HG03432 (cell line): Measurements from ENCODE around the gene CAVIN1.
"Not testable (repeated sequence)": the region's sequence is repeated elsewhere in the genome, so short reads cannot be mapped to it uniquely, and the experiment has no call there.

Experiments used
- ATAC-seq: cut with Tn5 transposase; IDR thresholded peaks from one replicate; pipeline ENCODE4 v1.9.1; 2021; ENCODE audit warnings: mild to moderate bottlenecking, moderate library complexity; ENCODE audit not compliant: unreplicated experiment

The CAVIN1 gene

DNA sequence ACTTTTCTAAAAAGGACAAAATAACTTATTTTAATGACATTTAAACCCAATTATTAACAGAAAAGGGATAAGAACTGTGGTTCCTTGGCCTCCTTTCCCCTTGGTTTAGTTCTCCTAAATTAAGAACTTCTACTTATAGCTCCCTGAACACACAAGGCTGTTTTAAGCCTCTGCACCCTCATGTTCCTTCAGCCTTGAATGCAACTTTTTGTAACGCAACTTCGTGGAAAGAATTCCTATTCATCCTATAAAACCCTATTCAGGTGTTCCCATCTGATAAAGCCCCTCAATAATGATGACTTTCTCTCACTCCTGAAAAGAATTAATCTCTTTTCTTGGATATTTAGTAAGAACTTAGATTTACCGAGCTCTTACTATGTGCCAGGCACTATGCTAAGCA, 41.2 kb downstream of the CAVIN1 start:
- no peak for ATAC-seq

DNA sequence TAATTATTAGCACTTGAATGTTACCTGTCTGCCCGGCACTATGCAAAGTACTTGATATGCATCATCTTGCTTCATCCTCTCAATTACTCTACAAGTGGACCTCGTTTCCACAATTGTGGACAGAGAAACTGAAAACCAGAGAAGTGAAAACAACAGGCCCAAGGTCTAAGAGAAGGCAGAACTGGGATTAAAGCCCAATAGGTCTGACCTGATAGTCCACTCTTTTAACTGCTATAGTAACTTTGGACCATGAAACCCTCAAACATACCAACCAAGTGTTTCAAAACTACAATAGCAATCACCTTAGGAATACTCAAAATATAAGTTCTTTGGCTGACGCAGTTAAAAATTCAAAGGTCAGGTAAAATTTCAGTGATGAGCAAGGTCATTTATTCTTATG, 42.1 kb downstream of the CAVIN1 start:
- no peak for ATAC-seq

DNA sequence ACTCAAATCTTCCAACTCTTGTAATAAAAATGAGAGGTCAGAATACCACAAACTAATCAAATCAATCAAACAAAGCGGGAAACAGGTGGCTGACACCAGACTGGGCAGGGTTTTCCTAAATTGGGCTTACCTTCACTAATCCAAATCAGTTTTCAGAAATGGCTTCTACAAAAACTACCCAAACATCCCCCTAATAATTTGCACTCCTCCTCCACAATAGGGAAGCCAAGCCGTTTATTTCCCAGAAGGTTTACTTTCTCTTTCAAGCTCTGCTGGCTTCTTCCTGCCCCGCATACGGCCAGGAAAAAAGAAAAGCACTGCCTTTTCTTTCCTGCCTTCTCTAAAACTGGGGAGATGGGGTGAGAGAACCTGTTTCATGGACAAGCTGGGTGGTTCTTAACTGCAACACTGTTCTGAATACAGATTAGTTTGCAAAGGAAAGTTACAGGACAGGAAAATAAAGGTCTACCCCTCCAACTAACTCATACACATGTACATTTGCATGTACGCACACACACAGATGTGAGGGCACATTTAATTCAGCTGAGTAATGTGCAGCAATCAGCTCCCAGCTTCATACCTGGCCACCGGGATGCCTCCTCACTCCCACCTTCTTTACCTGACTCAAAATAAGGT, 44.0 kb downstream of the CAVIN1 start:
- no peak for ATAC-seq

DNA sequence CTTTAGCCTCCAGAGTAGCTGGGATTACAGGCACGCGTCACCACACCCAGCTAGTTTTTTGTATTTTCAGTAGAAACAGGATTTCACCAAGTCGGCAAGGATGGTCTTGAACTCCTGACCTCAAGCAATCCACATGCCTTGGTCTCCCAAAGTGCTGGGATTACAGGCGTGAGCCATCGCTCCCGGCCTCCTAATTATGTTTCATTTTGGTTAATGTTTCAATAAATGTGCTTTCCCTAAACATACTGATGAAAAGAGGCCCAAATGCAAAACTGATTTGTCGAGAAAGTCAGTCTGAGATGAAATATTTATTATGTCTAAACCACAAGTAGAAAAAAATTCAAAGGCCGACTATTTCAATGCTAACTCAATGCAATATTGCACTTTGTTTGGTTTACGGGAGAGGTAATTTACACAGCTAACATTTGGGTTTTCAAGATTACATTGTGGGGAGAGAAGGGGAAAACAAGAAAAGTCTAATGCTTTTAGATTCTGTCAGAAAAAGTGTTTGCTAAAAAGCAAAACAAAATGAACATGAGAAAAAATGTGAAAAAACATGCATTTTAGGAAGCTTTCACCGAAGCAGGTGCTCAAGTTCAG, 44.6 kb downstream of the CAVIN1 start:
- no peak for ATAC-seq

DNA sequence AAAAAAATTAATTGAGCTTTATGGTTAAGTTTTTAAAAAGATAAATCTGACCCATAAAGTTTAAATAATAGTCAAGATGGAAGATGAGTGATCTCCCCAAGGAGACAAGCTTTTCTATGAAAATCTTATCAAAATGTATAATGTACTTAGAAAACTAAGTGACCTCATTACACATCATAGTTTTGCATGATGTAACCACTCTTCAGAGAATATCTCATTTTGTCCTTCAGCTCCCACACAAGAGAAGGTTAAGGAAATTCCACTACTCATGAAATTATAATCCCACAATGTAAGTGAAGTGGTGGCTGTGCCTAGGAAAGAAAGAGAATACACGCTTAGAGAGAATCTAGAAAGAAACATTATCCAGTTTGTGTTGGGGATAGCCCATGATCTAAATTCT, 49.2 kb downstream of the CAVIN1 start:
- no peak for ATAC-seq

DNA sequence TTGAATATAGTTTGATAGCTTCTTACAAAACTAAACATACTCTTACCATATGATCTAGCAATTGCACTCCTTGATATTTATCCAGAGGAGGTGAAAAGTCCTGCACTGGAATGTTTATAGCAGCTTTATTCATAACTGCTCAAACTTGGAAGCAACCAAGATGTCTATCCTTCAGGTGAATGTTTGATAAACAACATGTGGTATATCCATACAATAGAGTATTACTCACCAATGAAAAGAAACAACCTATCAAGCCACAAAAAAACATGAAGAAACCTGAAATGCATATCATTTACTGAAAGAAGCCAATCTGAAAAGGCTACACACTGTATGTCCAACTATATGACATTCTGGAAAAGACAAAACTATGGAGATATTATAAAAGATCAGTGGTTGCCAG, 50.9 kb downstream of the CAVIN1 start:
- ATAC-seq: no peak

DNA sequence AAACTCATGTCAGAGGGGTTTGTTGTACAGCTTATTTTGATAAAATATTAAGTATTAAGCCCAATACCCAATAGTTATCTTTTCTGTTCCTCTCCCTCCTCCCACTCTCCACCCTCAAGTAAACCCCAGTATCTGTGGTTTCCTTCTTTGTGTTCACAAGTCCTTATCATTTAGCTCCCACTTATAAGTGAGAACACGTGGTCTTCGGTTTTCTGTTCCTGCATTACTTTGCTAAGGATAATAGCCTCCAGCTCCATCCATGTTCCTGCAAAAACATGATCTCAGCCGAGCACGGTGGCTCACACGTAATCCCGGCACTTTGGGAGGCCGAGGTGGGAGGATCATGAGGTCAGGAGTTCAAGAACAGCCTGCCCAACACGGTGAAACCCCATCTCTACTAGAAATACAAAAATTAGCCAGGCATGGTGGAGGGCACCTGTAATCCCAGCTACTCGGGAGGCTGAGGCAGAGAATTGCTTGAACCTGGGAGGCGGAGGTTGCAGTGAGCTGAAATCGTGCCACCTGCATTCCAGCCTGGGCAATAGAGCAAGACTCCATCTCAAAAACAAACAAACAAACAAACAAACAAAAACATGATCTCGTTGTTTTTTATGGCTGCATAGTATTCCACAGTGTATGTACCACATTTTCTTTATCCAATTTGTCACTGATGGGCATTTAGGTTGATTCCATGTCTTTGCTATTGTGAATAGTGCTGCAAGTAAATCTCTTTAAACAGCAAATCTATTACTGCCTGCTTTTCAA, 54.1 kb downstream of the CAVIN1 start:
- ATAC-seq: not testable (repeated sequence)

DNA sequence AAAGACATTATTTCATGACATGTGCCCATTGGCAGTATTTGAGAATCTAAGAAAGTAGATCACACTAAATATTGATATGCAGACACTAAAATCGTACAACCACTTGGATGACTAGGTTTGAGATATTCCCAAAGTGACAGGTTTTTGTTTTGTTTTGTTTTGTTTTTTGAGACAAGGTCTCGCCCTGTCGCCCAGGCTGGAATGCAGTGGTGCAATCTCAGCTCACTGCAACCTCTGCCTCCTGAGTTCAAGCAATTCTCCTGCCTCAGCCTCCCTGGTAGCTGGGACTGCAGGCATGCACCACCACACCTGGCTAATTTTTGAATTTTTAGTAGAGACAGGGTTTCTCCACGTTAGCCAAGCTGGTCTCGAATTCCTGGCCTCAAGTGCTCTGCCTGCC, 54.7 kb downstream of the CAVIN1 start:
- not testable (repeated sequence) for ATAC-seq

DNA sequence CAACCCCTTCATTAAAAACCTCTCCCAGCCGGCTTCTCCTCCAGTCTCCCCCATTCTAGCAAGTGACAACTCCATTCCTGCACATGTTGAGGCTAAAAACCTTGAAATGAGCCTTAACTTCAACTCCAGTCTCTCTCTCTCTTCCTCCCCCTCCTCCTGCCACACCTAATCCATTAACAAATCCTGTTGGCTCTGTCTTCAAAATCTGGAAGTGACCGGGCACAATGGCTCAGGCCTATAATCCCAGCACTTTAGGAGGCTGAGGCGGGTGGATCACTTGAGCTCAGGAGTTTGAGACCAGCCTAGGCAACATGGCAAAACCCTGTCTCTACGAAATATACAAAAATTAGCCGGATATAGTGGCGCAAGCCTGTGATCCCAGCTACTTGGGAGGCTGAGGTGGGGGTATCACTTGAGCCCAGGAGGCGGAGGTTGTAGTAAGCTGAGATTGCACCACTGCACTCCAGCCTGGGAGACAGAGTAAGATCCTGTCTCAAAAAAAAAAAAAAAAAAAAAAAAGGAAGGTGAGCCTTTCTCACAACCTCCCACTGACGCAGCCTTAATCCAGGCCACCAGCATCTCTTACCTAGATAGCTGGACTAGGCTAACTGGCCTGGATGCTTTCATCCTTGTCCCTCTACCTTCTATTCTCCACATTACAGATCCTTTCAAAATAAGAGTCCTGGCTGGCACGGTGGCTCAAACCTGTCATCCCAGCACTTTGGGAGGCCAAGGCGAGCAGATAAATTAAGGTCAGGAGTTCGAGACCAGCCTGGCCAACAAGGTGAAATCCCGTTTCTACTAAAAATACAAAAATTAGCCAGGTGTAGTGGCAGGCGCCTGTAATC, 56.7 kb downstream of the CAVIN1 start:
- ATAC-seq: not testable (repeated sequence)

DNA sequence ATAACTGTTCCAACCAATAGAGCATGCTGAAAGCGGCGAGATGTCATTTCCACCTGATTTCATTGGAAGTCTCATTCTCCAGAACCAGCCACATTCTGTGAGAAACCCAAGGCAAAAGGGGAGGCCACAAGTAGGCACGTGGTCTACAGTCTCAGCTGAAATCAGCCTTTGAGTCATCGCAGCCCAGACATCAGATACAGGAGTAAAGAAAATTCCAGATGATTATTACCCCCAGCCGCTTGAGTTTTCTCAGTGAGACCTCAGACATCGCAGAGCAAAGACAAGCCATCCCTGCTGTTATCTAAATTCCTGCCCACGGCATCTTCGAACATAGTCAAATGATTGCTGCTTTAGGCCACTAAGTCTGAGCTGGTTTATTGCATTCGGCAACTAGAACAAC, 57.9 kb downstream of the CAVIN1 start:
- no peak for ATAC-seq

DNA sequence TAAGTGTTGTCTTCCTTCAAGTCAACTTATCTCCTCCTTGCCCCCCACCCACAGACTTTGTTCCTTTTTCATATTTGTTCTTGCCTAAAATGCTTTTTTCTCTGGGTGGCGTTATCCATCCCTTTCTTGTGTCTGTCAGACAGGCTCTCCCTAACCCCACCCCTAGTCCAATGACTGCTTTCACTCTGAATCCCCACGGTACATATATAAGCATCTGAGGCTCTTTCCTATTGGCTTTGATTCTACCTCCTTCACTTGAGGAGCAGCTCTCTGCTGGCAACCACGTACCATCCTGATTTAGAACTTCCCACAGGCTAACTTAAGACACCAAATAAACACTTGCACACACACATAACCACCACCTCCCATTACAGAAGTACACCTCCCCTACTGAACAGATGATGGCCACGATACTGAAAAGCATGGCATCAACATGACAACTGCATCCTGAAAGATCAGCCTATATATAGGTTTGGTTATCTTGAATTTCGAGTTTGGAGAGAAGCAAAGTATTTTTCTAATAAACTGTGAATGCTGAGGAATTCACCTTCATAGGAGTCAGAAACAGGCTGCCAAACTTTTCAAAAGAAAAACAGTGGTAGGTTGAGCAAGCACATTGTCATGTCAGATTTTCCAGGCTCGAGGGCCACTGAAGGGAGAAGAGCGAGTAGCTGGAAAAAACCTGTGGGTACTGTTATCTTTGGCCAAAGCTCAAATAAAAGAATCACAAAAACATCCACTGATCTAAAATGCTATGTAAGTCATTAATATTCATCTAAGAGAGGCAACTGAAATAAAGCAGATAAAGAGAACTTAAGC, 59.1 kb downstream of the CAVIN1 start:
- no peak for ATAC-seq

DNA sequence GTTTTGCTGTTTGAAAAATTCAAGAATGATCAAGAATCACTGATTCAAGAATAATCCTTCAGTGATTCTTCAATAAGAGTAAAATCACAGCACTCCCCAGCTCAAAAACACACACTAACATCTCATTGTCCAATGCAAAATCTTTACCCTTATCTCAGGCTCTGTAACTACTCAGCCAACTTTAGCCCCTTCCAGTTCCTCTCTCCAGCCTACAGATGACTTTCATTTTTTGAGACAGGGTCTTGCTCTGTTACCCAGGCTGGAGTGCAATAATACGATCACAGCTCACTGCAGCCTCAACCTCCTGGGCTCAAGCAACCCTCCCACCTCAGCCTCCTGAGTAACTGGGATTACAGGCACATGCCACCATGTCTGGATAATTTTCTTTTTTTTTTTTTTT, 59.8 kb downstream of the CAVIN1 start:
- no peak for ATAC-seq

DNA sequence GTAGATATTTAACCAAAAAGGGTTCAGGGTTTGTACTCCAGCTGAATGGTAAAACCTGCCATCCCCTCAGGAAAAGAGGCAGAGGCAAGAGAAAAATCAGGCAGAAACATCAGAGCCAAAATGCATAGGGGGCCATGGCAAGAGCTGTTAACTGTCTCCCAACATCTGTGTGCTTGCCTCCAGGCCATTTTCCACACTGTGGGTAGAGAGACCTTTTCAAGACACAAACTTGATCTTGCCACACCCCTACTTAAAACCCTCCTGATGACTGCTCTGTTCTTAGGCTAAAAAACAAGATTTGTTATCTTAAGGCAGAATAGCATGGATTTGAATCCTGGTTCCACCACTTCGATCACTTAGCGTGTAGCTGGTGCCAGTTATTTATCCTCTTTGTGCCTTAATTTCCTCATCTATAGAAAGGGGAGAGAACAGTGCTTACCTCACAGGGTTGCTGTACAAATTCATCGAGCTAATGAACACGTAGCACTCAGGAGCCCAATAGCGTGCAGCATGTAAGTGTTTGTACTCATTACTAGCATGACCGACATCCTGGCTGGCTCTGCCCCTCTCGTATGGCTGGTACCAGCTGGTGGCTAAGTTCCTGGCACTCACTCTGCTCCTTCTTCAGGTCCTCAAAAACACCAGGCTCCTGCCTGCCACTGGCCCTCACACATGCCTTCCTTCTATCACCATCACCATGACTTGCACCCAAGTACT, 60.7 kb downstream of the CAVIN1 start:
- no peak for ATAC-seq

DNA sequence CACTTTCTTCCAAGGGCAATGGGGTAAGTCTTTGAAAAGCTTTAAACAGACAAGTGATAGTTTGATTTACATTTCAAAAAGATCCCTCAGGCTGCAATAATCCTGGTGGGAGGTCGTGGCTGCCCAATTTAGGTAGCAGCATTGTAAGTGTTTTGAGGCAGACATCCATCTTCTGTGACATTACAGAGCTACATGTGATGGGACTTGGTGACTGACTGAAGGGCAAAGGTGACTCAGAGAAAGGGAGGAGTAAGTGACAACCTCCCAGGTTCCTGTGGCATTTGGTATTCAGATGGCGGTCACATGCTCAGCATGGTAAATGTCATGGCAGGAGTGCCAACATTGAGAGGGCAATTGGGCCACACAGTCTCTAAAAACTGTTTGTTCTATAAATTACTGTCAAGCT, 61.3 kb downstream of the CAVIN1 start:
- no peak for ATAC-seq

DNA sequence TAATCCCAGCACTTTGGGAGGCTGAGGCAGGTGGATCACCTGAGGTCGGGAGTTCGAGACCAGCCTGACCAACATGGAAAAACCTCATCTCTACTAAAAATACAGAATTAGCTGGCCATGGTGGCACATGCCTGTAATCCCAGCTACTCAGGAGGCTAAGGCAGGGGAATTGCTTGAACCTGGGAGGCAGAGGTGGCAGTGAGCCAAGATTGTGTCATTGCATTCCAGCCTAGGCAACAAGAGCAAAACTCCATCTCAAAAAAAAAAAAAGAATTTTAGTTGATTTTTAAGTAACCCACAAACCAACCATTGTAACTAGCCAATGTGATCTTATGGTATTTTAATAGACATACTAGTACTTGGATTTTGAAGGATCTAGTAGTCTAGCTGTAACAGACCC, 62.7 kb downstream of the CAVIN1 start:
- not testable (repeated sequence) for ATAC-seq

DNA sequence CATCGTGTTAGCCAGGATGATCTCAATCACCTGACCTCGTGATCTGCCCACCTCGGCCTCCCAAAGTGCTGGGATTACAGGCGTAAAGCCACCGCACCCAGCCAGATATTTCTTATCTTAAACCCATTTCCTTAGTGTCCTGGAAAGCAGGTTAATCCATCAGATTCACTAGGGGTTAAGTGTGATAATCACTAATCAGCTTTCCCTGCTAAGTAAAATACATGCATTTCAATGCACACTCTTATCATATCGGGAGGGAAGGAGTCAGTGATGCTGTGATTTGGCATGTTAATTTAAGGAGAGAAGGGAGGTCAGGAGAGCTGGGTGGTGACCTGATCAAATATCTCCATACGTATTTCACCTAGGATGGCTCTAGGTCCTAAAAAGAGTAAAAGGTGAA, 63.9 kb downstream of the CAVIN1 start:
- no peak for ATAC-seq

DNA sequence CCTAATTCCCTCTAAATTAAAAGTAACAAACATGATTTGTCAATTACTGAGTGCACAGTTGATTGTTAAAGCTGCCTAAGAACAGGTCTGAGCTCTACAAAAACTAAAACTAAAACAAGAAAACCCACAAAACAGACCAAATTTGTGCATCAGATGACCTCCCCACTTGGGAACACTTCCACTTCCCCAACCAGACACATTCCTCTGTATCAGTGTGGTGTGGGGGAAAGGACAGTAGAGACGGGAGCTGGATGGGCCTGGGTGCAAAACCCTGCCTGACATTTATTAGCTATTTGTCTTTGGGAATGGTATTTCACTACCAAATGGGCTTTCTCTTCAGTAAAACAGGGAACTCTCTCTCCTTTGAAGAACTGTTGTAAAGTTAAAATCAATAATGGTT, 64.6 kb downstream of the CAVIN1 start:
- ATAC-seq: no peak

DNA sequence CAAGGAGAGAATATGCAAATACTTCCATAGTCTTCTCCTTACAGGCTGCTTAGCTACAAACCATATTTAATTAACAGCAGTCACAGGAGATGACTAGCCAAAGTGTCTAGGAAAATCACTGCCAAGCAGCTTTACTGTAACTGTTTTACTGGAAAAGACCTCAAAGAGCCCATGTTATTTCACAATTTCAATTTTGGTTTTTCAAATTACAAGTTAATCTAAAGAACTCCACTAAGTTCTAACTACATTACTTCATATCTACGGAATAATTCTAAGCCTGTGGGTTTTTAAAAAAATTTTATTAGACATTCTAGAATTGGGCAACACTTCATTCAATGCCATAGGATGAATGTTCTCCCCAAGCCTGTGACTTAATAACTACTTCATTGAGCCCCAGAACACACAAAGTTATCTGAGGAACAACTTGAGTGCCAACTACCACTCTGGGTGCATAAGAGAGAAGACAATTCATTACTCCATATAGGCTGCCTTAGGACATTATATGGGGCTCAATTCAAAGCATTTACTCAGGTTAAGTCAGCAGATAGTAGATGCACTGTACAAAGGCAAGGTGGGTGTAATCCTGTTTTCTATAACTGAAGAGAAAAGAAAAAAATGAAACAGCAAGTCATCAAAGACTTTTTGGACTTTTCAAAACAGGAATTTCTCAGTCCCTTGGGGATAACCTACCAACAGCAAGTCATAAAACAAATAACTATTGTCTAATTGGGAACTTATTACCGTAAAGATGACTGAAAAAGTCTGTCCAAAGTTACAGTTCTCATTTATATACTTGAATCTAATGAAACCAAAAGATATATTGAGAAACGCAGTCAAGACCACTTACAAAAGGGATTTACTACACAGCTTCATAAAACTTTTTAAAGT, 67.9 kb downstream of the CAVIN1 start:
- no peak for ATAC-seq
